HepG2 (cell line): ENCODE results near the gene CAMK1D. TPM values are rescaled to one million over a fixed set of nuclear protein-coding genes. Genes with fewer than 3 reads are reported as not detected.

ENCODE experiments used
- ATAC-seq: fragments of 200-7000 bp; cut with Tn5 transposase; 3 replicates; pipeline ENCODE4 v1.9.1; 2020; ENCODE audit warnings: mild to moderate bottlenecking, moderate library complexity
- BruUV-seq: library from RNA; stranded (reverse); fragments of 400-500 nt; replicated peaks from 2 replicates; lab custom pipeline; 2021; lab: Mats Ljungman, UMichigan
- CTCF ChIA-PET: fragments of 300-600 bp; formaldehyde crosslinking; extraction: SDS; loops from one replicate; lab custom pipeline; 2021; ENCODE audit warnings: low total read pairs, inconsistent platforms, low intra/inter-chr PET ratio; lab: Yijun Ruan, JAX
- POLR2A ChIA-PET: fragments of 350-600 bp; sonication (Branson Sonifier 250); formaldehyde crosslinking; loops from one replicate; lab custom pipeline; 2020; ENCODE audit warnings: antibody characterized with exemption, inconsistent platforms; lab: Yijun Ruan, JAX
- DNase-seq: peaks from one replicate; pipeline ENCODE4 v3.0.0-alpha.2; 2015; ENCODE audit warnings: low spot score
- FAIRE-seq: peaks from 3 replicates; lab custom pipeline; 2011; peaks lifted over from hg19 to GRCh38; lab: Jason Lieb, UNC
- H2AFZ ChIP-seq: one replicate; pipeline ENCODE4 v1.6.1; 2011; ENCODE audit warnings: low read length, inconsistent platforms
- H3K27ac ChIP-seq: fragments of 300-600 bp; 3 replicates; pipeline ENCODE4 v1.8.0; 2011; ENCODE audit warnings: mixed run types, mild to moderate bottlenecking, mixed read lengths, low read length, inconsistent platforms; ENCODE audit not compliant: insufficient read depth; ENCODE audit errors: extremely low read length
- H3K27me3 ChIP-seq, 2 experiments: fragments of 200-600 bp in 1 of 2; 2 replicates in 1 of 2; 3 replicates in 1 of 2; pipeline versions ENCODE4 v1.6.0 to v1.8.0; 2011; ENCODE audit warnings: low read length in 2 of 2, mild to moderate bottlenecking in 2 of 2, moderate library complexity in 2 of 2, inconsistent platforms in 1 of 2; ENCODE audit not compliant: insufficient read depth in 2 of 2, control insufficient read depth in 1 of 2
- H3K36me3 ChIP-seq, 2 experiments: fragments of 200-600 bp in 1 of 2; replicated peaks in 1 of 2; 2 replicates in 1 of 2; 3 replicates in 1 of 2; pipeline versions ENCODE4 v1.5.1 to v1.8.0; 2011; ENCODE audit warnings: low read length in 2 of 2, inconsistent platforms in 1 of 2; ENCODE audit not compliant: insufficient read depth in 2 of 2, control insufficient read depth in 1 of 2
- H3K4me1 ChIP-seq: 2 replicates; pipeline ENCODE4 v1.5.1; 2012; ENCODE audit warnings: low read length, inconsistent platforms; ENCODE audit not compliant: insufficient read depth
- H3K4me2 ChIP-seq: 2 replicates; pipeline ENCODE4 v1.6.0; 2011; ENCODE audit warnings: low read depth, low read length, inconsistent platforms
- H3K4me3 ChIP-seq, 3 experiments: fragments of 200-600 bp in 1 of 3; sonication (generic), shearing (Covaris generic) in 1 of 3; replicated peaks in 1 of 3; 2 replicates each; pipeline ENCODE4 v1.5.1; 2011 to 2016; ENCODE audit warnings: low read length in 3 of 3, inconsistent platforms in 2 of 3, low read depth in 2 of 3, mild to moderate bottlenecking in 2 of 3, control low read depth in 1 of 3, mixed read lengths in 1 of 3; ENCODE audit not compliant: insufficient read depth in 1 of 3
- H3K79me2 ChIP-seq: one replicate; pipeline ENCODE4 v1.6.1; 2011; ENCODE audit warnings: low read length, inconsistent platforms; ENCODE audit not compliant: insufficient read depth
- H3K9ac ChIP-seq: 2 replicates; pipeline ENCODE4 v1.6.0; 2011; ENCODE audit warnings: mild to moderate bottlenecking, low read depth, low read length, inconsistent platforms; ENCODE audit not compliant: insufficient read depth
- H3K9me3 ChIP-seq: 2 replicates; pipeline ENCODE4 v1.5.1; 2012; ENCODE audit warnings: mild to moderate bottlenecking, low read length
- H4K20me1 ChIP-seq: 2 replicates; pipeline ENCODE4 v1.6.0; 2011; ENCODE audit warnings: inconsistent platforms, mild to moderate bottlenecking, low read length, moderate library complexity; ENCODE audit not compliant: insufficient read depth
- DR1 ChIP-seq: sonication (generic); formaldehyde crosslinking; IDR thresholded peaks from 2 replicates; pipeline ENCODE4 v1.8.0; 2021; ENCODE audit warnings: mild to moderate bottlenecking, missing genetic modification reagents, inconsistent platforms
- HOXA7 ChIP-seq: sonication (generic); formaldehyde crosslinking; IDR thresholded peaks from 2 replicates; pipeline ENCODE4 v1.8.1; 2022; ENCODE audit warnings: mild to moderate bottlenecking, missing genetic modification reagents, moderate library complexity
- TBX3 ChIP-seq: fragments of 450-650 bp; IDR thresholded peaks from 2 replicates; pipeline ENCODE4 v1.6.1; 2017; ENCODE audit warnings: antibody characterized with exemption, mild to moderate bottlenecking, inconsistent platforms, borderline replicate concordance
- YEATS4 ChIP-seq: sonication (generic); formaldehyde crosslinking; IDR thresholded peaks from 2 replicates; pipeline ENCODE4 v1.4.0; 2020; ENCODE audit warnings: missing genetic modification reagents, borderline replicate concordance
- ZNF260 ChIP-seq: sonication (generic); formaldehyde crosslinking; IDR thresholded peaks from 2 replicates; pipeline ENCODE4 v1.4.0; 2020; ENCODE audit warnings: missing genetic modification reagents, low read depth, mild to moderate bottlenecking, borderline replicate concordance
- ZNF572 ChIP-seq: sonication (generic); formaldehyde crosslinking; IDR thresholded peaks from 2 replicates; pipeline ENCODE4 v1.5.1; 2020; ENCODE audit warnings: mild to moderate bottlenecking, missing genetic modification reagents
- ZNF83 ChIP-seq: sonication (generic); formaldehyde crosslinking; IDR thresholded peaks from 2 replicates; pipeline ENCODE4 v1.4.0; 2020; ENCODE audit warnings: missing genetic modification reagents, mild to moderate bottlenecking, borderline replicate concordance
- ZNF839 ChIP-seq: sonication (generic); formaldehyde crosslinking; IDR thresholded peaks from 2 replicates; pipeline ENCODE4 v1.4.0; 2020; ENCODE audit warnings: missing genetic modification reagents, mild to moderate bottlenecking, borderline replicate concordance
- in situ Hi-C: cut with HindIII; loops from 2 replicates; pipeline ENCODE4 v1.10.0; 2017; ENCODE audit warnings: low pct_unique_long_range_greater_than_20kb; ENCODE audit not compliant: extremely low pct_ligation_motif_present
- intact Hi-C: fragments of 100-400 bp; cut with micrococcal nuclease; formaldehyde crosslinking; loops from one replicate; pipeline ENCODE4 v1.10.0; 2022; ENCODE audit not compliant: unreplicated experiment
- polyA plus RNA-seq, 8 experiments: library from polyadenylated mRNA; depleted of rRNA in 3 of 8; stranded (reverse) in 7 of 8; unstranded in 1 of 8; fragments of >200 nt; fragmentation: Illumina TruSeq in 4 of 8; extraction: Trizol in 4 of 8; gene quantifications; 2 replicates each; pipeline versions ENCODE4 v1.2.1 to v1.2.3, GENCODE V29; 2011 to 2016; ENCODE audit warnings: low read depth in 4 of 8, missing spikeins in 1 of 8, mixed read lengths in 1 of 8; ENCODE audit not compliant: insufficient read depth in 1 of 8
- total RNA-seq, 5 experiments: library from RNA; depleted of rRNA; stranded (reverse); fragments of >200 nt; fragmentation: Illumina TruSeq; extraction: Trizol; gene quantifications; 2 replicates each; pipeline ENCODE4 v1.2.3, GENCODE V29; 2016; ENCODE audit warnings: low read depth in 1 of 5
- TF ChIP-seq, protein P1 (sequence below): sonication (generic); formaldehyde crosslinking; IDR thresholded peaks from 2 replicates; pipeline ENCODE4 v1.4.0; 2020; ENCODE audit warnings: missing genetic modification reagents, borderline replicate concordance

CAMK1D gene
- total and polyA plus RNA-seq, 2 of the 13 experiments (the other 11 are each of a cell fraction or from before 2014, with no cell fraction given) = under 0.01 TPM; not detected in 1

DNA sequence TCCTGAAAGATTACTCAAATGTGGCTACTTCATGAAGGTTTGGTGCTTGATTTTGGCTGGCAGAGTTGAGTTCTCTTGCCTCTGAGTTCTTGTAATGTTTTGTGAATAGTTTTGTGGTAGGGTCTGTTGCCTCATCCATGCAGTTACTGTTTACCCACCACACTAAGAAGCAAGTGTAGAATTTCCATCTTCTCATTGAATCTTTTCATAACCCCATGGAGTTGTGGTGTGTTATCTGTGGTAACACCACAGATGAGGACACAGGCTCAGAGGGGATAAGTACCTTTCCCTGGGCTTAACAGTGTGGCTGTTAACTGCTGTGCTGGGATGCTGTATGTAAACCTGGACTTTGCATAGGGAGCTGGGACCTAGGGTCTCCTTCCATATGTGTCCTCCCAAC, 186.3 kb downstream of the CAMK1D start:
- Histone ChIP-seq H3K4me1 (no peaks in the 10 kb centered on the region), H3K36me3 (no peaks in the 10 kb centered on the region), H2AFZ (no peak overlapping the region), H3K4me2 (no peak overlapping the region), H3K79me2 (no peaks in the 10 kb centered on the region), H3K4me3 (no peak overlapping the region), H3K9me3 (no peaks in the 10 kb centered on the region), H4K20me1 (no peaks in the 10 kb centered on the region), H3K27ac (no peak overlapping the region), H3K9ac (no peak overlapping the region), H3K27me3 (no peaks in the 10 kb centered on the region; a peak in 1 of 5 replicates)
- intact Hi-C loops (no loop called here), in situ Hi-C loops (no loop called here)
- TF ChIP-seq ZNF260 (no peak), DR1 (CRISPR knock-in tag) (no peak), TBX3 (no peak), YEATS4 (CRISPR knock-in tag) (no peak), HOXA7 (CRISPR knock-in tag) (no peak), ZNF839 (CRISPR knock-in tag) (no peak), ZNF83 (CRISPR knock-in tag) (no peak), ZNF572 (CRISPR knock-in tag) (no peak)
- TF ChIP-seq, protein P1, sequence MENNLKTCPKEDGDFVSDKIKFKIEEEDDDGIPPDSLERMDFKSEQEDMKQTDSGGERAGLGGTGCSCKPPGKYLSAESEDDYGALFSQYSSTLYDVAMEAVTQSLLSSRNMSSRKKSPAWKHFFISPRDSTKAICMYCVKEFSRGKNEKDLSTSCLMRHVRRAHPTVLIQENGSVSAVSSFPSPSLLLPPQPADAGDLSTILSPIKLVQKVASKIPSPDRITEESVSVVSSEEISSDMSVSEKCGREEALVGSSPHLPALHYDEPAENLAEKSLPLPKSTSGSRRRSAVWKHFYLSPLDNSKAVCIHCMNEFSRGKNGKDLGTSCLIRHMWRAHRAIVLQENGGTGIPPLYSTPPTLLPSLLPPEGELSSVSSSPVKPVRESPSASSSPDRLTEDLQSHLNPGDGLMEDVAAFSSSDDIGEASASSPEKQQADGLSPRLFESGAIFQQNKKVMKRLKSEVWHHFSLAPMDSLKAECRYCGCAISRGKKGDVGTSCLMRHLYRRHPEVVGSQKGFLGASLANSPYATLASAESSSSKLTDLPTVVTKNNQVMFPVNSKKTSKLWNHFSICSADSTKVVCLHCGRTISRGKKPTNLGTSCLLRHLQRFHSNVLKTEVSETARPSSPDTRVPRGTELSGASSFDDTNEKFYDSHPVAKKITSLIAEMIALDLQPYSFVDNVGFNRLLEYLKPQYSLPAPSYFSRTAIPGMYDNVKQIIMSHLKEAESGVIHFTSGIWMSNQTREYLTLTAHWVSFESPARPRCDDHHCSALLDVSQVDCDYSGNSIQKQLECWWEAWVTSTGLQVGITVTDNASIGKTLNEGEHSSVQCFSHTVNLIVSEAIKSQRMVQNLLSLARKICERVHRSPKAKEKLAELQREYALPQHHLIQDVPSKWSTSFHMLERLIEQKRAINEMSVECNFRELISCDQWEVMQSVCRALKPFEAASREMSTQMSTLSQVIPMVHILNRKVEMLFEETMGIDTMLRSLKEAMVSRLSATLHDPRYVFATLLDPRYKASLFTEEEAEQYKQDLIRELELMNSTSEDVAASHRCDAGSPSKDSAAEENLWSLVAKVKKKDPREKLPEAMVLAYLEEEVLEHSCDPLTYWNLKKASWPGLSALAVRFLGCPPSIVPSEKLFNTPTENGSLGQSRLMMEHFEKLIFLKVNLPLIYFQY = no peak
- ChIA-PET POLR2A (no interaction called here), CTCF (no interaction called here)
- FAIRE-seq (no peak), ATAC-seq (no peak), DNase-seq (no peak)
- no TSS peak for BruUV-seq
